ENCODE measurements around the gene HADH.

Gene HADH

DNA sequence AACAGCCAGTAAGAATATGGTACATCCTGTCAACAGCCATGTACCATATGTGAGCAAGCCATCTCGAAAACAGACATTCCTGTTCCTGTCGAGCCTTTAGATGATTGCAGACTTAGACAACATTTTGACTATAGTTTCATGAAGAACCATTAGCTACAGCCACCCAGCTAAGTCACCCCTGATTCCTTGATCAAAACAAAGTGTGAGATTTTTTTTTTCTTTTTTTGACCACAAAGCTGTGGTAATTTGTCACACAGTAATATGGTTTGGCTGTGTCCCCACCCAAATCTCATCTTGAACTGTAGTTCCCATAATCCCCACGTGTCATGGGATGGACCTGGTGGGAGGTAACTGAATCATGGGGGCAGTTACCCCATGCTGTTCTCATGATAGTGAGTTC, 15.2 kb upstream of the HADH start:
- no peaks in the 10 kb centered on the region for H3K4me1 ChIP-seq (ENCODE audit: control insufficient read depth, insufficient read depth, low read length)
- no peak overlapping the region for H3K9ac ChIP-seq (ENCODE audit: low read length)
- H3K9me3 ChIP-seq (ENCODE audit: control insufficient read depth, insufficient read depth, low read depth, low read length) = no peaks in the 10 kb centered on the region
- no peaks in the 10 kb centered on the region for H3K36me3 ChIP-seq (ENCODE audit: control insufficient read depth, insufficient read depth, low read length)
- H3K27ac ChIP-seq (ENCODE audit: low read depth, low read length) = no peak overlapping the region
- no peaks in the 10 kb centered on the region for H3K27me3 ChIP-seq (ENCODE audit: control insufficient read depth, insufficient read depth, low read length)
- H3K4me3 ChIP-seq (ENCODE audit: low read depth, low read length) = no peak overlapping the region

DNA sequence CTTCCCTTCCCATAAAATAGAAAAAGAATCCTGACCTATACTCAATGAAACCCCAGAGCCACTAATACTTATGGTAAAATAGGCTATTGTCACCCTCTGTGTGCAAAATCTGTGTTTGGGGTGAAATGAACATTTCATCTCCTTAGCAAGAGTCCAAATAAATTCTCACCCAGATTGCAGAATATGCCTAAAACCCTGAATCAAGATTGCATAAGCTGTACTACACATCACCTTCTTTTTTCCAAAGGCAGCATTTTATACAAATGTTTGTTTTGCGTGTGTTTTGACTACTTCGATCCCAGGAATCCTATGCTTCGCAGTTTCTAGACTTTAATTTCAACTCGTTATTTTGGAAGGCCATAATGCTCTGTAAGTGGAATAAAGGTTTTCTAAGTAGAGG, 12.2 kb upstream of the HADH start:
- no peaks in the 10 kb centered on the region for H3K4me1 ChIP-seq (ENCODE audit: control insufficient read depth, insufficient read depth, low read length)
- no peak overlapping the region for H3K4me3 ChIP-seq (ENCODE audit: low read depth, low read length)
- no peaks in the 10 kb centered on the region for H3K27me3 ChIP-seq (ENCODE audit: control insufficient read depth, insufficient read depth, low read length)
- H3K36me3 ChIP-seq (ENCODE audit: control insufficient read depth, insufficient read depth, low read length) = no peaks in the 10 kb centered on the region
- H3K27ac ChIP-seq (ENCODE audit: low read depth, low read length) = no peak overlapping the region
- H3K9me3 ChIP-seq (ENCODE audit: control insufficient read depth, insufficient read depth, low read depth, low read length) = no peaks in the 10 kb centered on the region; the same call in 1 of the 2 replicates
- no peak overlapping the region for H3K9ac ChIP-seq (ENCODE audit: low read length)

DNA sequence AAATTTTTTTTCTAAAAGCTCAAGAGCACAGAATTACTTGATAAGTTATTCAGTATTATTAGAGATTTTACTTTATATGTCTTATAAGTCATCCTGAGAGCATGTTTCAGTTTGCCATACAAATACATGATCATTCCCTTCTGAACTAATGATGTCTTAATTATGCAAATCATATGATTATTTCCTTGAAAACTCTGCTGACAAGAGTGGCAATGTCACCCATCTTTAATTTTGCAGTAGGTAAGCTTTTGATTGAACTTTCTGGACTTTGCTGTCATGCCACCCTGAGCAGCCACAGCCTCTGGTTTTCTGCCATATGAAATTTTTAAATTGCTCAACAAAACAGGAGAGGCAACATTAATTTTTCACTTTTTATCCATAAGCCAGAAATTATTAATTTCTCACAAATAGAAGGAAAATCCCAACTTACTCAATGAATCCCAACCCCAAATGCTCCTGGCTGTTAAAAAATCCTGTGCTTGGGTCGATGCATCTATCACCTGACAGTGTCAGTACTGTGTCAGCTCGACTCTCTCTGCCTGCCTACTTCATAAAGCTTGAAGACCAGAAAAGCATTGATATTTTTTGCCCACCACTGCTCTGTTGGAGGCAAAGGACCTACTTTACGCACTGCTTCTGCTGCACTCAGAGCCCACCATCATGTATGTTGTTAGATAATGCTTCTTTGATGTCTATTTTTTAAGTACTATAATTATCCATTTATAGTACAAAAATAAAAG, 11.6 kb upstream of the HADH start:
- no peak overlapping the region for H3K4me3 ChIP-seq (ENCODE audit: low read depth, low read length)
- H3K27ac ChIP-seq (ENCODE audit: low read depth, low read length) = no peak overlapping the region
- no peaks in the 10 kb centered on the region for H3K27me3 ChIP-seq (ENCODE audit: control insufficient read depth, insufficient read depth, low read length)
- no peak overlapping the region for H3K9ac ChIP-seq (ENCODE audit: low read length)
- H3K4me1 ChIP-seq (ENCODE audit: control insufficient read depth, insufficient read depth, low read length) = no peaks in the 10 kb centered on the region
- H3K9me3 ChIP-seq (ENCODE audit: control insufficient read depth, insufficient read depth, low read depth, low read length) = no peaks in the 10 kb centered on the region; the same call in 1 of the 2 replicates
- no peaks in the 10 kb centered on the region for H3K36me3 ChIP-seq (ENCODE audit: control insufficient read depth, insufficient read depth, low read length)

DNA sequence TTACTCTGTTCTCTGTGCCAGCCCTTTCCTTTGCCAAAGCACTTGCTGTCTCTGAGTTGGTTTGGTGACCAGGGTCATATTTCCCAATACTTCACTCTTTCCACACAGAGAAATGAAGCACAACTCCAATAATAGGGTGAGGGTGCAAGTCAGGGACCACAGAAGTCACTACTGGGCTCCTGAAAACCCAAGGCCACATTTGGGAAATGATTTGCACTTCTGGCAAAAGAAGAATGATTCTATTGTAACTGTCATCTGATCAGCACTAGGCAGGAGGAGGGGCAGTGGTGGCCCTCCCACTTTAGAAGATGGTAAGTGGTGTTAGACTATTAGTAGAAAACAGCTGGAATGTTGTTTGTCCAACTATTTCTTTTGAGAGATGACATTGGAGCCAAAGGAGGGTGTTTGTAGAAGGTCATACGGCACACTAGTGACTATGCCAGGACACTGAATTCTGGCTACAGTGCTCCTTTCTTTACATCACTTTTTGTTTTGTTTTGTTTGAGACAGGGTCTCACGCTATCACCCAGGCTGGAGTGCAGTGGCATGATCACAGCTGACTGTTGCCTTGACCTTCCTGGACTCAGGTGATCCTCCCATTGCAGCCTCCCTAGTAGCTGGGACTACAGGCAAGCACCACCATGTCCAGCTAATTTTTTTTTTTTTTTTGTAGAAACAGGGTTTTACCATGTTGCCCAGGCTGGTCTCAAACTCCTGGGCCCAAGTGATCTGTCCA, 10.8 kb upstream of the HADH start:
- Histone ChIP-seq H3K36me3 (ENCODE audit: control insufficient read depth, insufficient read depth, low read length) (no peaks in the 10 kb centered on the region), H3K27me3 (ENCODE audit: control insufficient read depth, insufficient read depth, low read length) (no peaks in the 10 kb centered on the region), H3K9ac (ENCODE audit: low read length) (no peak overlapping the region), H3K27ac (ENCODE audit: low read depth, low read length) (no peak overlapping the region), H3K9me3 (ENCODE audit: control insufficient read depth, insufficient read depth, low read depth, low read length) (no peaks in the 10 kb centered on the region; the same call in 1 of the 2 replicates), H3K4me1 (ENCODE audit: control insufficient read depth, insufficient read depth, low read length) (no peaks in the 10 kb centered on the region), H3K4me3 (ENCODE audit: low read depth, low read length) (no peak overlapping the region)

DNA sequence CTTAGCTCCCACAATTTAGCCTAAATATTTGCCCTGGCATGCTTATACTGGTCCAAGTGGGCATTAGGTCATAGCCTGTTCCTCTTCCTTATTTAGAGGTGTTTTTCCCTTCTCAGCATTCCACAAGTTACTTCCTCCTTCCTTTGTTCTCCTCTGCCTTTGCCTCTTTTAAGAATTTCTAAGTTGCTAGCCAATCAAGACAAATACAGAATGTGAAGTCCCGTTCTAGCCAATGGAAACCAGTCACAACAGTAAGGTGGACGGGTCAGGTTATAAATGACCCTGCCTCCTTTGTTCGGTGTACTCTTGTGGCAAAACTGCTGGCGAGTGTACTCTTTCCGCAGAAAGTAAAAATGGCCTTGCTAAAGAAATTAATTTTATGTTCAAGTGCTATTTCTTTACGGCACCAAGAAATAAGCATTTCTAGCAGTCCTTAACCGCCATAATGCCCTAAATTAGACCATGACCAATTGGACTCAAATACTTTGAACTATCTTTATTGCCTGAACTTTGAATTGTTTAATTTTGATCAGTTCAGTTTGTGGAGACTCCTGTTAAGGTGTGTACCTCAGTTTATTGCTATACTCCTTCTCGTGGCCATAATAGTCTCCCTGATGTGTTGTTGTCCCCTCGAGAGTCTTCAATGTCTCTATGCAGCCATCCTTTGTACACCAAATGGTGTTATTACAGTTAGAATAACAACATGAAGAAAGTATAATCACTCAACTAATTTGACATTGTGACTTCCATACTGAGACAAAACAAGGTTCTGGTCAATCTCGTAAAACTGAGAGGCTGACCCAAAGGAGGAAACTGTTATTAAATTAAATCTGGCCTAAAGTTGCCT, 1.6 kb upstream of the HADH start:
- Histone ChIP-seq H3K36me3 (ENCODE audit: control insufficient read depth, insufficient read depth, low read length) (no peaks in the 10 kb centered on the region), H3K4me3 (ENCODE audit: low read depth, low read length) (no peak overlapping the region), H3K27me3 (ENCODE audit: control insufficient read depth, insufficient read depth, low read length) (no peaks in the 10 kb centered on the region), H3K9ac (ENCODE audit: low read length) (no peak overlapping the region), H3K4me1 (ENCODE audit: control insufficient read depth, insufficient read depth, low read length) (peaks cover 7% of the 10 kb centered on the region; the same call in 1 of the 2 replicates), H3K9me3 (ENCODE audit: control insufficient read depth, insufficient read depth, low read depth, low read length) (no peaks in the 10 kb centered on the region), H3K27ac (ENCODE audit: low read depth, low read length) (no peak overlapping the region)

DNA sequence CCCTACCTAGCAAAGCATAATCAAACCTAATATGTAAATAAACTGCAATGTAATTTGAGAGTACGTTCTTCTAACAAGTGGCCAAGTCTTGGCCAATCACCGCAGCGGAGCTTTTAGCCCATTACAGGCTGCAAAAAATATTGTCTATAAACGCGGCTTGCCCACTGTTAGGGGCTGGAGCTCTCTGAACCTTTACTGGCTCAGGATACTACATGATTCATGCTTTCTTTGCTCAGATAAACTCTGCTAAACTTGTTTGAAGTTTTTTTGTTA, 990 bp upstream of the HADH start:
- Histone ChIP-seq H3K4me3 (ENCODE audit: low read depth, low read length) (no peak overlapping the region), H3K9ac (ENCODE audit: low read length) (no peak overlapping the region), H3K27me3 (ENCODE audit: control insufficient read depth, insufficient read depth, low read length) (no peaks in the 10 kb centered on the region), H3K9me3 (ENCODE audit: control insufficient read depth, insufficient read depth, low read depth, low read length) (no peaks in the 10 kb centered on the region), H3K27ac (ENCODE audit: low read depth, low read length) (no peak overlapping the region), H3K36me3 (ENCODE audit: control insufficient read depth, insufficient read depth, low read length) (no peaks in the 10 kb centered on the region), H3K4me1 (ENCODE audit: control insufficient read depth, insufficient read depth, low read length) (peaks cover 9% of the 10 kb centered on the region; the same call in 1 of the 2 replicates)

DNA sequence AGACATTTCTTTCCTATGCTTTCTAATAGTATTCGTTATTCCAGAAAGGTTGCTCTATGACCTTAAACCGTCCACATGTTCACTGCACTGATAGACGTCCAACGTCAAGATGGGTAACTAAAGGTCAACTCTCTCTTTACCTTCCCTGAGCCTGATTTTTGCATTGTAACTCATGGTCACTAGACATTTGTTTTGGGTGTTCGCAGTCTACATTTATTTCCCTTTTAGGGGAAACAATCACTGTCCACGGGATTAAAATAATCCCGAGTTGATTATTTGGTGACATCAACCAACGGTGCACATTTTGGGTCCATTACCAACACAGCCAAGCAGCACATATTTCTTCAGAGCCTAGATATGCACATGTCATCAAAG, 540 bp upstream of the HADH start:
- no peaks in the 10 kb centered on the region for H3K27me3 ChIP-seq (ENCODE audit: control insufficient read depth, insufficient read depth, low read length)
- H3K4me1 ChIP-seq (ENCODE audit: control insufficient read depth, insufficient read depth, low read length) = peaks cover 13% of the 10 kb centered on the region; the same call in 1 of the 2 replicates
- peak overlapping the region; percentile 99 for H3K4me3 ChIP-seq (ENCODE audit: low read depth, low read length)
- no peak overlapping the region for H3K27ac ChIP-seq (ENCODE audit: low read depth, low read length)
- H3K9ac ChIP-seq (ENCODE audit: low read length) = peak overlapping the region; percentile 34
- H3K9me3 ChIP-seq (ENCODE audit: control insufficient read depth, insufficient read depth, low read depth, low read length) = no peaks in the 10 kb centered on the region
- H3K36me3 ChIP-seq (ENCODE audit: control insufficient read depth, insufficient read depth, low read length) = no peaks in the 10 kb centered on the region

DNA sequence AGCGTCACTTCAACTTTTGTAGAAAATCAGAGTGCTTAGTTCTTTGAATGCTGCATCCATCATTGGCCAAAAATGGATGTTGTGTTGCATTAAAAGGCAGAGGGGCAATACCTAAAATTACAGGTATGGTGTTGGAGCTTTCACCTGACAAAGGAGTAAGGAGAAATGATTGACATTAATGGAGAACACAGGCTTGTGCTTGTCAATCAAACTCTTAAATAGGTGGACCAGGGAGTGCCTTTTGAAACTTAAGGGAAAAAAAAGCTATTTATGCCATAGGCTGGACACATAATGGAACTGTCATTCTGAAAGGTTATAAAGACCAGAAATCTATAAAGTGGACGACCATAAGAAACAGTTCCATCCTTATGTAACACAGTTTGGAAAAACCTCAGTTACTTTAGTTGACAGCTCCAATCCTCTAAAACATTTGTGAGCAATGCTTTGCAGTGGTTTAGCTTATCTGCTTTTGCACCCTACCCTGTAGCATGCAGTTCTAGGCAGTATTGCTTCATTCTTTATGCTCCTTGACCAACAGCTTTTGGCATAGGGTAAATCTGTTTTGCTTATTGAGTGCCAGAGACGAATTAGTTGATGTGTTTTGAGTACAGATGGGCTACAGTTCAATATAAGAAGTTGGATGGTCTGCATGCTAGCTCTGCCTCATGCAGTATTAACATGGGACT, 2.4 kb downstream of the HADH start:
- Histone ChIP-seq H3K9me3 (ENCODE audit: control insufficient read depth, insufficient read depth, low read depth, low read length) (no peaks in the 10 kb centered on the region), H3K27me3 (ENCODE audit: control insufficient read depth, insufficient read depth, low read length) (no peaks in the 10 kb centered on the region), H3K27ac (ENCODE audit: low read depth, low read length) (no peak overlapping the region), H3K4me3 (ENCODE audit: low read depth, low read length) (peak overlapping the region; percentile 99), H3K36me3 (ENCODE audit: control insufficient read depth, insufficient read depth, low read length) (no peaks in the 10 kb centered on the region), H3K4me1 (ENCODE audit: control insufficient read depth, insufficient read depth, low read length) (peaks cover 18% of the 10 kb centered on the region; the same call in 1 of the 2 replicates), H3K9ac (ENCODE audit: low read length) (no peak overlapping the region)

DNA sequence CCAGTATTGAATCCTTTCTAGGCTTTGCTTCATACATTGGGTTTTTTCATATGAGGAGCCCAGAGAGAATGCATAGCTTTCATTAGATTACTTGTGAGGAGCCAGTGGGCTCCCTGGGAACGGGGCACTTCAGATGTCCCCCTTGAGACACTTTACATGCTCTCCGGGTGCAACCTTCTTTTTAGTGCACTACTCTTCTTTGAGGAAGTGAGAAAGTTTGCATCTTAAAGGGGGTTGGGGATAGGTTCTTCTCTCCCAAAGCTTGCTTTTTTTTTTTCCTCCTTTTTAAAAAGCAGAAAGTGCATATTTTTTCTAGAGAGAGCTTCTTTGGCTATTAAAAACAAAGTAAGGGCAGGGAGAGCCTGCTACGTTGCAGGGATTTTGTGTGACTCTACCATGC, 4.3 kb downstream of the HADH start:
- no peaks in the 10 kb centered on the region for H3K27me3 ChIP-seq (ENCODE audit: control insufficient read depth, insufficient read depth, low read length)
- no peak overlapping the region for H3K4me3 ChIP-seq (ENCODE audit: low read depth, low read length)
- no peak overlapping the region for H3K27ac ChIP-seq (ENCODE audit: low read depth, low read length)
- H3K9me3 ChIP-seq (ENCODE audit: control insufficient read depth, insufficient read depth, low read depth, low read length) = no peaks in the 10 kb centered on the region
- H3K4me1 ChIP-seq (ENCODE audit: control insufficient read depth, insufficient read depth, low read length) = peaks cover 18% of the 10 kb centered on the region; the same call in 1 of the 2 replicates
- H3K9ac ChIP-seq (ENCODE audit: low read length) = no peak overlapping the region
- H3K36me3 ChIP-seq (ENCODE audit: control insufficient read depth, insufficient read depth, low read length) = no peaks in the 10 kb centered on the region

DNA sequence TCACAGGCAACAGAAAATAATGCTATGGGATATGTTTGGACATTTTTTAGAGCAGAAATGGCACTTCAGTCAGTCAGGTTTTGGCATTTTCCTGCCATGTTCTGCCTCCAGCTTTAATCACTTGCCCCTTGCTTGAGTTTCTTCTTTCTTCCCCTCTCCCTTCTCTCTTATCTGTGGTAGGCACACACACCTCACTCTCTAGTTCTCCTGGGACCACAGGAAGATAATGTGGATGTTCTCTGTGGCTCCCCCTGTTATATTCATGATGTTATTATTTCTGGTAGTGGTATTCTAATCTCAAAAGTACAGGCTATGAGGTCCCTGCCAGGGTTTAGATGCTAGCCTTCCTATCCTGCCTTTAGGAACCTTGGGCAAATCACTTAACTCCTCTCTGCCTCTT, 5.2 kb downstream of the HADH start:
- Histone ChIP-seq H3K4me1 (ENCODE audit: control insufficient read depth, insufficient read depth, low read length) (peaks cover 18% of the 10 kb centered on the region; the same call in 1 of the 2 replicates), H3K9me3 (ENCODE audit: control insufficient read depth, insufficient read depth, low read depth, low read length) (no peaks in the 10 kb centered on the region), H3K27ac (ENCODE audit: low read depth, low read length) (no peak overlapping the region), H3K4me3 (ENCODE audit: low read depth, low read length) (no peak overlapping the region), H3K27me3 (ENCODE audit: control insufficient read depth, insufficient read depth, low read length) (no peaks in the 10 kb centered on the region), H3K36me3 (ENCODE audit: control insufficient read depth, insufficient read depth, low read length) (peaks cover 2% of the 10 kb centered on the region; the same call in 1 of the 2 replicates), H3K9ac (ENCODE audit: low read length) (no peak overlapping the region)
